Measurements from ENCODE around the gene TMEM187. TPM values are rescaled to one million over a fixed set of nuclear protein-coding genes. Genes with fewer than 3 reads are reported as not detected.

The TMEM187 gene
- total and polyA plus RNA-seq, 3 donors from 2014 or later = 6.1 to 15.7 (median 13.1) TPM

DNA sequence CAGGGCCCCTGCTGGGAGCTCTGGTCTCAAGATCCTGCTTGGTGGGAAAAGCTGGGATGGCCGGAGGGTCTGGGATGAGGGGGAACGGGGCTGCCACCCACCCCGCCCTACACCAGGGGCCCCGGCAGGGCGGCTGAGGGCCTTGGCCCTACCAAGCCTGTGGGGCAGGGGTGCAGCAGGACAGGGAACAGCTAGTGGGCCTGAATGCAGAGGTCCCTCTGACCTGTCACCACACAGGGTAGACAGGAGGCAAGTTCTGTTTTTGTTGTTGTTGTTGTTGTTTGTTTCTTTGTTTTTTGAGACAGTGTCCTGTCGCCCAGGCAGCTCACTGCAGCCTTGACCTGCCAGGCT lies 27.8 kb upstream of the TMEM187 start:
- no peak for TF ChIP-seq POLR2A (IDR thresholded peaks at IDR 0.05)
- TF ChIP-seq, protein P1, sequence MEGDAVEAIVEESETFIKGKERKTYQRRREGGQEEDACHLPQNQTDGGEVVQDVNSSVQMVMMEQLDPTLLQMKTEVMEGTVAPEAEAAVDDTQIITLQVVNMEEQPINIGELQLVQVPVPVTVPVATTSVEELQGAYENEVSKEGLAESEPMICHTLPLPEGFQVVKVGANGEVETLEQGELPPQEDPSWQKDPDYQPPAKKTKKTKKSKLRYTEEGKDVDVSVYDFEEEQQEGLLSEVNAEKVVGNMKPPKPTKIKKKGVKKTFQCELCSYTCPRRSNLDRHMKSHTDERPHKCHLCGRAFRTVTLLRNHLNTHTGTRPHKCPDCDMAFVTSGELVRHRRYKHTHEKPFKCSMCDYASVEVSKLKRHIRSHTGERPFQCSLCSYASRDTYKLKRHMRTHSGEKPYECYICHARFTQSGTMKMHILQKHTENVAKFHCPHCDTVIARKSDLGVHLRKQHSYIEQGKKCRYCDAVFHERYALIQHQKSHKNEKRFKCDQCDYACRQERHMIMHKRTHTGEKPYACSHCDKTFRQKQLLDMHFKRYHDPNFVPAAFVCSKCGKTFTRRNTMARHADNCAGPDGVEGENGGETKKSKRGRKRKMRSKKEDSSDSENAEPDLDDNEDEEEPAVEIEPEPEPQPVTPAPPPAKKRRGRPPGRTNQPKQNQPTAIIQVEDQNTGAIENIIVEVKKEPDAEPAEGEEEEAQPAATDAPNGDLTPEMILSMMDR (IDR thresholded peaks at IDR 0.05) = no peak
- intact Hi-C loops (cut with DNase I; ENCODE audit: low total_unique reads) = no loop called here
- Histone ChIP-seq H3K4me3 (no peak overlapping the region), H3K4me1 (peaks cover 3% of the 10 kb centered on the region), H3K27ac (no peak overlapping the region), H3K36me3 (ENCODE audit: low read depth, missing control alignments) (no peaks in the 10 kb centered on the region), H3K9me3 (no peaks in the 10 kb centered on the region), H3K27me3 (no peaks in the 10 kb centered on the region)
- no peak for DNase-seq
- 67% methylated on average over 1 of the region's 6 CpGs; no CpG with 5 or more reads in 1 of the 2 donors for WGBS, 2 donors

- peaks cover 3% of the 10 kb centered on the region for H3K4me1 ChIP-seq
- DNase-seq = no peak
- no peak overlapping the region for H3K4me3 ChIP-seq
- no peaks in the 10 kb centered on the region for H3K9me3 ChIP-seq
- no peak overlapping the region for H3K27ac ChIP-seq
- no peaks in the 10 kb centered on the region for H3K36me3 ChIP-seq (ENCODE audit: low read depth, missing control alignments)
- intact Hi-C loops (cut with DNase I; ENCODE audit: low total_unique reads) = no loop called here
- TF ChIP-seq, protein P1 (IDR thresholded peaks at IDR 0.05) = no peak
- no peak for TF ChIP-seq POLR2A (IDR thresholded peaks at IDR 0.05)
- no peaks in the 10 kb centered on the region for H3K27me3 ChIP-seq
- WGBS, 2 donors = 79 to 88% methylated on average over 8 to 20 of the region's 24 CpGs
Observed at GRCh38 chrX:153945956-153946943, 26.3 kb upstream of the TMEM187 start.

GRCh38 chrX:153947009-153947769 lies 25.4 kb upstream of the TMEM187 start:
- H3K4me1 ChIP-seq = peaks cover 3% of the 10 kb centered on the region
- DNase-seq = peak; percentile 65
- H3K9me3 ChIP-seq = no peaks in the 10 kb centered on the region
- intact Hi-C loops (cut with DNase I; ENCODE audit: low total_unique reads) = no loop called here
- no peaks in the 10 kb centered on the region for H3K36me3 ChIP-seq (ENCODE audit: low read depth, missing control alignments)
- 64 to 70% methylated on average over 8 to 12 of the region's 19 CpGs for WGBS, 2 donors
- H3K27me3 ChIP-seq = no peaks in the 10 kb centered on the region
- no peak for TF ChIP-seq POLR2A (IDR thresholded peaks at IDR 0.05)
- TF ChIP-seq, protein P1 (IDR thresholded peaks at IDR 0.05) = peak; percentile 54 to 72 (median 59)
- H3K27ac ChIP-seq = peak overlapping the region in 1 of 2 donors; percentile 61
- no peak overlapping the region for H3K4me3 ChIP-seq

DNA sequence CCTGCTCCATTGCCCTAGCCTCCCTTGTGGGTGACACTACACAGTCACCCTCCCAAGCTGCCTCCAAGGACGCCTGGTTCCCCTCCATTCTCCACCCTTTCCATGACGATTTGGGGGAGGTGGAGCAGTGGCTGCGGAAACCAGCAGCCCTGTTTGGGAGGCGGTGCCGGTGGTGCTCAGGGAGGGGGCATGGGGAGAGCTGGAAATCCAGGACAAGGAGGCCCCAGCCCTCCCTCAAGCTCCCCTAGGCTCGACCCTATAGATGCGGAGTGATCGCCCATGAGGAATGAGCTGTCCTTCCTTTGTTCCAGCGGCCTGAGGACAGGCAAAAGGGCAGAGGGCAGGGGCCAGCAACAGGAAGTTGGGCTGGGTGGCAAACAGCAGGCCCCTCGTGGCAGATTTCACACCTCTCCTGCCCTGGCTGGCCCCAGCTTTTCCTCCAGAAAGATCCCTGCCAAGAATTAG lies 24.5 kb upstream of the TMEM187 start:
- H3K27me3 ChIP-seq = no peaks in the 10 kb centered on the region
- DNase-seq = no peak
- TF ChIP-seq, protein P1 (IDR thresholded peaks at IDR 0.05) = no peak
- TF ChIP-seq POLR2A (IDR thresholded peaks at IDR 0.05) = no peak
- H3K27ac ChIP-seq = peak overlapping the region in 1 of 2 donors; percentile 61
- H3K9me3 ChIP-seq = no peaks in the 10 kb centered on the region
- peaks cover 3% of the 10 kb centered on the region for H3K4me1 ChIP-seq
- intact Hi-C loops (cut with DNase I; ENCODE audit: low total_unique reads) = no loop called here
- no peak overlapping the region for H3K4me3 ChIP-seq
- 20 to 71% methylated on average over 1 to 9 of the region's 10 CpGs for WGBS, 2 donors
- H3K36me3 ChIP-seq (ENCODE audit: low read depth, missing control alignments) = no peaks in the 10 kb centered on the region
